Measurements from ENCODE around the gene TTLL11.

The TTLL11 gene

GRCh38 chr9:122138560-122139268 lies 45.6 kb upstream of the TTLL11 start:
- Histone ChIP-seq H3K79me2 (ENCODE audit: control insufficient read depth, low read length) (no peaks in the 10 kb centered on the region), H3K27me3 (ENCODE audit: control insufficient read depth, low read length) (no peaks in the 10 kb centered on the region), H3K9me2 (replicated peaks; ENCODE audit: control insufficient read depth, low read length) (no peaks in the 10 kb centered on the region), H3K4me1 (ENCODE audit: control insufficient read depth, low read length) (no peaks in the 10 kb centered on the region), H3K27ac (ENCODE audit: low read depth, low read length) (no peak overlapping the region), H3K9me3 (ENCODE audit: control insufficient read depth, insufficient read depth, low read length) (no peaks in the 10 kb centered on the region), H3F3A (ENCODE audit: control insufficient read depth, insufficient read depth) (no peaks in the 10 kb centered on the region), H3K4me3 (ENCODE audit: low read length) (no peak overlapping the region), H3K36me3 (ENCODE audit: control insufficient read depth, low read length) (peaks cover 16% of the 10 kb centered on the region), H3K4me2 (ENCODE audit: low read length) (no peak overlapping the region), H4K20me1 (ENCODE audit: control insufficient read depth, insufficient read depth, low read depth, low read length) (no peaks in the 10 kb centered on the region)
- TF ChIP-seq CTCF (IDR thresholded peaks at IDR 0.05; ENCODE audit: low read depth, low read length, poor library complexity, severe bottlenecking) (no peak), EZH2phosphoT487 (IDR thresholded peaks at IDR 0.05; ENCODE audit: borderline replicate concordance, low read length) (no peak)

- no peak overlapping the region for H3K4me2 ChIP-seq (ENCODE audit: low read length)
- no peaks in the 10 kb centered on the region for H4K20me1 ChIP-seq (ENCODE audit: control insufficient read depth, insufficient read depth, low read depth, low read length)
- TF ChIP-seq EZH2phosphoT487 (IDR thresholded peaks at IDR 0.05; ENCODE audit: borderline replicate concordance, low read length) (no peak), CTCF (IDR thresholded peaks at IDR 0.05; ENCODE audit: low read depth, low read length, poor library complexity, severe bottlenecking) (no peak)
- H3K9me3 ChIP-seq (ENCODE audit: control insufficient read depth, insufficient read depth, low read length), result no peaks in the 10 kb centered on the region
- no peaks in the 10 kb centered on the region for H3K27me3 ChIP-seq (ENCODE audit: control insufficient read depth, low read length)
- no peaks in the 10 kb centered on the region for H3K9me2 ChIP-seq (replicated peaks; ENCODE audit: control insufficient read depth, low read length)
- H3K4me1 ChIP-seq (ENCODE audit: control insufficient read depth, low read length), result no peaks in the 10 kb centered on the region
- H3K79me2 ChIP-seq (ENCODE audit: control insufficient read depth, low read length), result no peaks in the 10 kb centered on the region
- no peaks in the 10 kb centered on the region for H3K36me3 ChIP-seq (ENCODE audit: control insufficient read depth, low read length)
- no peak overlapping the region for H3K27ac ChIP-seq (ENCODE audit: low read depth, low read length)
- no peaks in the 10 kb centered on the region for H3F3A ChIP-seq (ENCODE audit: control insufficient read depth, insufficient read depth)
- no peak overlapping the region for H3K4me3 ChIP-seq (ENCODE audit: low read length)
These were observed 42.4 kb upstream of the TTLL11 start for GRCh38 chr9:122135529-122135859.

GRCh38 chr9:122134822-122135528 lies 41.9 kb upstream of the TTLL11 start:
- Histone ChIP-seq H3K4me2 (ENCODE audit: low read length) (no peak overlapping the region), H4K20me1 (ENCODE audit: control insufficient read depth, insufficient read depth, low read depth, low read length) (no peaks in the 10 kb centered on the region), H3K9me2 (replicated peaks; ENCODE audit: control insufficient read depth, low read length) (no peaks in the 10 kb centered on the region), H3F3A (ENCODE audit: control insufficient read depth, insufficient read depth) (no peaks in the 10 kb centered on the region), H3K79me2 (ENCODE audit: control insufficient read depth, low read length) (no peaks in the 10 kb centered on the region), H3K36me3 (ENCODE audit: control insufficient read depth, low read length) (no peaks in the 10 kb centered on the region), H3K27ac (ENCODE audit: low read depth, low read length) (no peak overlapping the region), H3K4me3 (ENCODE audit: low read length) (no peak overlapping the region), H3K4me1 (ENCODE audit: control insufficient read depth, low read length) (no peaks in the 10 kb centered on the region), H3K9me3 (ENCODE audit: control insufficient read depth, insufficient read depth, low read length) (no peaks in the 10 kb centered on the region), H3K27me3 (ENCODE audit: control insufficient read depth, low read length) (no peaks in the 10 kb centered on the region)
- TF ChIP-seq CTCF (IDR thresholded peaks at IDR 0.05; ENCODE audit: low read depth, low read length, poor library complexity, severe bottlenecking), result no peak
- TF ChIP-seq EZH2phosphoT487 (IDR thresholded peaks at IDR 0.05; ENCODE audit: borderline replicate concordance, low read length), result no peak

All from DOHH2 (cell line).